ENCODE results near the gene GDPD5.

DNA sequence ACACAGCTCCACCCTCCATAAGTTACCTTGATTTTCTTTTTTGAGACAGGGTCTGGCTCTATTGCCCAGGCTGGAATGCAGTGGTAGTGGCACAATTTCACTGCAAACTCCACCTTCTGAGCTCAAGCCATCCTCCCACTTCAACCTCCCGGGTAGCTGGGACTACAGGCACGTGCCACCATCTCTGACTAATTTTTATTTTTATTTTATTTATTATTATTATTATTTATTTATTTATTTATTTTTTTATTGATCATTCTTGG, 116.9 kb downstream of the GDPD5 start:
- TF ChIP-seq EZH2 (IDR thresholded peaks at IDR 0.05; ENCODE audit: borderline replicate concordance, low read length), result no peak
- TF ChIP-seq, protein P1, sequence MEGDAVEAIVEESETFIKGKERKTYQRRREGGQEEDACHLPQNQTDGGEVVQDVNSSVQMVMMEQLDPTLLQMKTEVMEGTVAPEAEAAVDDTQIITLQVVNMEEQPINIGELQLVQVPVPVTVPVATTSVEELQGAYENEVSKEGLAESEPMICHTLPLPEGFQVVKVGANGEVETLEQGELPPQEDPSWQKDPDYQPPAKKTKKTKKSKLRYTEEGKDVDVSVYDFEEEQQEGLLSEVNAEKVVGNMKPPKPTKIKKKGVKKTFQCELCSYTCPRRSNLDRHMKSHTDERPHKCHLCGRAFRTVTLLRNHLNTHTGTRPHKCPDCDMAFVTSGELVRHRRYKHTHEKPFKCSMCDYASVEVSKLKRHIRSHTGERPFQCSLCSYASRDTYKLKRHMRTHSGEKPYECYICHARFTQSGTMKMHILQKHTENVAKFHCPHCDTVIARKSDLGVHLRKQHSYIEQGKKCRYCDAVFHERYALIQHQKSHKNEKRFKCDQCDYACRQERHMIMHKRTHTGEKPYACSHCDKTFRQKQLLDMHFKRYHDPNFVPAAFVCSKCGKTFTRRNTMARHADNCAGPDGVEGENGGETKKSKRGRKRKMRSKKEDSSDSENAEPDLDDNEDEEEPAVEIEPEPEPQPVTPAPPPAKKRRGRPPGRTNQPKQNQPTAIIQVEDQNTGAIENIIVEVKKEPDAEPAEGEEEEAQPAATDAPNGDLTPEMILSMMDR (IDR thresholded peaks at IDR 0.05; ENCODE audit: low read length), result no peak
